GM18520 (cell line): ENCODE results near the gene CTF1.
"Not testable (repeated sequence)": the region's sequence is repeated elsewhere in the genome, so short reads cannot be mapped to it uniquely, and the experiment has no call there.

Experiments used
- ATAC-seq: cut with Tn5 transposase; IDR thresholded peaks from one replicate; pipeline ENCODE4 v1.9.1; 2021; ENCODE audit not compliant: unreplicated experiment

The CTF1 gene, protein sequence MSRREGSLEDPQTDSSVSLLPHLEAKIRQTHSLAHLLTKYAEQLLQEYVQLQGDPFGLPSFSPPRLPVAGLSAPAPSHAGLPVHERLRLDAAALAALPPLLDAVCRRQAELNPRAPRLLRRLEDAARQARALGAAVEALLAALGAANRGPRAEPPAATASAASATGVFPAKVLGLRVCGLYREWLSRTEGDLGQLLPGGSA

DNA sequence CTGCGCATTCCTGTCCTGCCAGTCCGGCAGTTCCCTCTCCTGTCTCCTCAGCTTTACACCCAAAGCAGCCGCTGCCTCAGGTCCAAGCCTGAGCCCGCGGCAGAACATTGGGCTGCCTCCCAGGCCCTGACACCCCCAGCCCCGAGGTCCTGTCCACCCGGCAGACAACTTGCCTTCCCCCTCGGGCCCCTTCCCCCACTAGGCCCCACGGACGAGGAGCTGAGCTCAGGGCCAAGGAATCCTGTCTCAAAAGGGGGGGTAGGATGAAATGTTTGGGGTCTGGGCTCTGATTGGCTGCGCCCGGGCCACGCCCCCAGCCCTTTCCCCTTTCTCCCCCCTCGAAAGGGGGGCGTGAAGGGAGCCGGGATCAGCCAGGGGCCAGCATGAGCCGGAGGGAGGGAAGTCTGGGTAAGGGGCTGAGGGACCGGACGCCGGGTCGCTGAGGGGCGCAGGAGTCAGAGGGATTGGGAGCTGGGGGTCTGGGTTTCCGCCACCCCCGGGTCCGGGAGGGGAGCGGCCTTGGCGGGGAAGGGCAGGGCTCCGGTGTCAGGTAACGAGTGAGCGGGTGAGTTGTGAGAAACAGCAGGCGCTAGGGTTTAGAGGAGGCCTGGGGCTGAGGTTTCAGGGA, at the start of gene CTF1:
CTF1 (plus strand) TSS at position 354 of the 628 bp plus-strand sequence; CDS start at position 384, 30 bp downstream.
- ATAC-seq = no peak

- ATAC-seq = no peak
Measured at GRCh38 chr16:30846649-30847402, 49.6 kb upstream of the CTF1 start.

GRCh38 chr16:30850246-30850645, 46.2 kb upstream of the CTF1 start:
- no peak for ATAC-seq

DNA sequence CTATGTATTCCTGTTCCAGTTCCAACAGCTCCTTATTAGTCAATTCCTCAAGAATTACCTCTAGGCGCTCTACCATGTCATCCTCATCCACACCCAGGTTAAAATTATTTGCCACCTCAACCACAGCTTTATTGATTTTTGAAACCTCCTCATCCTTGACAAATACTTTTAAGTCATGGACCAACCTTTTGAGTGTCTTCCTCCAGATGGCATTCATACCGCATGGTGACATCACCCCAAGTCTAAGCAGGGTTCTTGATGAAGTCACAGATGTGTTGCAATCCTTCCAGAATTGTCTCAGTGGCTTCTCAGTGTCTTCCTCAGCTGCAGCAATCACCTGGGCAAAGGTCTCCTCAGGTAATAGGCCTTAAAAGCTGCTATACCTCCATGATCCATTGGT, 42.7 kb upstream of the CTF1 start:
- ATAC-seq = no peak

GRCh38 chr16:30858111-30858495, 38.3 kb upstream of the CTF1 start:
- no peak for ATAC-seq

DNA sequence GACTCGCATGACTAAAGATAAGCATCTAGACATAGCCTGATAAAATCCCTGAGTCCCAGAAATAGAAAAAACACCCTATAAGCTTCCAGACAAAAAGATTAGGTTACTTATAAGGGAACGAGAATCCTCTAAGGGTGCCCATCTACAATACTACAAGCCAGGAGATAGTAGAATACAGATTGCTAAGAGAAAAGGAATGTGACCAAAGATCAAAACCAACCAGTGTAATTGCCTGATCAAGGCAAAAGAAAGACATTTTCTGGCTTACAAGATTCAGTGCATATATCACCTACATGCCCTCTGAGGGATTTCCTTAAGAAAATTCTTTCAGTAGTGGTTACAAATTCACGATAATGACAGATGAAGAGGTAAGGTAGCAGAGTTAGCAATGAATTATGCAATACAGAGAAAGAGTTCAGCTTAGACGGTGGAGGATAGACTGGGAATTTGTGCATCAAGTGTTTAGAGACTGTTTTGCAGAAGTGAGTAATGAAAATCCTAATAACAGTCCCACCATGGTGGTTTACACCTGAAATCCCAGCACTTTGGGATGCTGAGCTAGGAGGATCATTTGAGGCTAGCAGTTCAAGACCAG, 37.5 kb upstream of the CTF1 start:
- no peak for ATAC-seq

- ATAC-seq = not testable (repeated sequence)
Measured at GRCh38 chr16:30860729-30861128, 35.7 kb upstream of the CTF1 start.

DNA sequence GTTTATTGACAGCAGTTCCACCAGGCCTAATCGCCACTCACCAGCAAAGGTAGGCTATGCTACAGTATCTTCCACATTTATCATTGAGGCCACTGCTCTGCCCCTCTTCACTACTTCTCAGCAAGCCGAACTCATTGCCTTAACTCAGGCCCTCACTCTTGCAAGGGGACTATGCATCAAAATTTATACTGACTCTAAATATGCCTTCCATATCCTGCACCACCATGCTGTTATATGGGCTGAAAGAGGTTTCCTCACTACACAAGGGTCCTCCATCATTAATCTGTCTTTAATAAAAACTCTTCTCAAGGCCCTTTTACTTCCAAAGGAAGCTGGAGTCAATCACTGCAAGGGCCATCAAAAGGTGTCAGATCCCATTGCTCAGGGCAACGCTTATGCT, 33.2 kb upstream of the CTF1 start:
- not testable (repeated sequence) for ATAC-seq

DNA sequence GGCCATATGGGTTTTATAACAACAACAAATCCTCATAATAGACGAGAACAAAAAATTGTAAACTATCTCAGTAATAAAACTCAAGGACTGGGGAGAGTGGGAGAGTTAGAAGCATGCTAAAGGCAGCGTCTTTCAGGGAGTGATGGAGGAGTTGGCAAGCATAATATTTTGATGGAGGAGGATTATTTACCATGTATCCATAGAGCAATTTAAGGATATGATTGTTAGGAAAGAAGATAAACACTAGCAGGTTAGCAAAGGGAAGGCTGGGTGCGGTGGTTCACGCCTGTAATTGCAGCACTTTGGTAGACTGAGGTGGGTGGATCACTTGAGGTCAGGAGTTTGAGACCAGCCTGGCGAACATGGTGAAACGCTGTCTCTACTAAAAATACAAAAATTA, 30.4 kb upstream of the CTF1 start:
- no peak for ATAC-seq

GRCh38 chr16:30867747-30868146, 28.7 kb upstream of the CTF1 start:
- ATAC-seq = no peak

GRCh38 chr16:30870904-30871303, 25.5 kb upstream of the CTF1 start:
- no peak for ATAC-seq

GRCh38 chr16:30874244-30874820, 22.1 kb upstream of the CTF1 start:
- no peak for ATAC-seq

GRCh38 chr16:30874821-30875717, 21.3 kb upstream of the CTF1 start:
- peak; percentile 75 for ATAC-seq

GRCh38 chr16:30875871-30876801, 20.3 kb upstream of the CTF1 start:
- no peak for ATAC-seq

DNA sequence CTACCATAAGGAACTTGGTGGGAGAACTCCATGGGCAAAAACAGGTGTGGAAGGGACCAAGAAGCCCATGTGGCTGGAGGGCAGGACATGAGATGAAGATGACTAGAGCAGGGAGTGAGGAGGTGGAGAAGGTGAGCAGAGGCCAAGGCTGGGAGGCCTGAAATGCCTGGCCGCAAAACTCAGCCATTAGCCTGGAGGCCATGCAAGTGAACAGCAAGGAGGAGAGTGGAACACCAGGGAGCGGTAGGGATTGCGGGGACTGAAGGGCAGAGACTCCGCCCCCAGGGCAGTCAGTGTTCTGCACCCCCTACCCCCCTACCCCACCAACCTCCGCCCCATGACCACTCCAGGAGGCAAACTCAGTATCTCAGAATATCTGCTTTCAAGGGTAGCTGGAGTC, 19.5 kb upstream of the CTF1 start:
- no peak for ATAC-seq

DNA sequence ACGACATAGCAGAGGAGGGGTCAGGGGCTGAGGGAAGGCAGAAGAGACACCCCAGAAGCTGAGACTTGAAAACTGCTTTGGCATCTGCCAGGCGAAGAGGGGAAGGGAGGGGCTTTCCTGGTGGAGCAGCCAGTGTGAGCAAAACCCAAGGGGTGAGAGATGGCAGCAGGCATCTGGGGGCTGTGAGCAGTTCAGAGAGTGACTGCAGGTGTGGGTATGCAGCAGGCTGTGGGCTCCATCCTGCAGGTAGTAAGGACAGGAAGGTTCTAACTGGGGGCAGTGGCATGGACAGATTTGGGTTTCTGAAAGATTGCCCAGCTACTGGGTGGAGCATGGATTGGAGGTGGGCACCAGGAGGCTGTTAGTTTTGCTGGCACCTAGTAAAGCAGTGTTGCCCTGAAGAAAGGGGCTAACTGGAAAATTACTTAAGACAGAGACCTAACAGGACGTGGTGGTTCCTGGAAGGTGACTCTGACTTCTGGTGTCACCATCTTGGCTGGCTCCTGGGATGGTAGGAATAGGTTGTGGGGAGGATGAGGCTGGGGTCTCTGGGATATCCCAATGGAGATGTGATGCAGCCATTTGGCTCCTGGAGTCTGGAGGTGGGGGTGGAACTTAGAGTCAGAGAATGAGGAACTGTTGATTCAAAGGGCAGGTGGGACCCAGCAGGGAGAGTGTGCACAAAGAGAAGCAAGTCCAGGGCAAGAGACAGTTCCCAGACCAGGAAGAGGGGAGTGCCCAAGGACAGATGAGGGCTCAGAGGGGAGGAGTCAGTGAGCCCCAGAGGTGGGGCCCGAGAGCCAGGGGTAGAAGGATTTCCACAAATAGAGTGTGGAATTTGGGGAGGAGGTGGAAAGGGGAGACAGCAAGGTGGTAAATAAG, 13.7 kb upstream of the CTF1 start:
- no peak for ATAC-seq

DNA sequence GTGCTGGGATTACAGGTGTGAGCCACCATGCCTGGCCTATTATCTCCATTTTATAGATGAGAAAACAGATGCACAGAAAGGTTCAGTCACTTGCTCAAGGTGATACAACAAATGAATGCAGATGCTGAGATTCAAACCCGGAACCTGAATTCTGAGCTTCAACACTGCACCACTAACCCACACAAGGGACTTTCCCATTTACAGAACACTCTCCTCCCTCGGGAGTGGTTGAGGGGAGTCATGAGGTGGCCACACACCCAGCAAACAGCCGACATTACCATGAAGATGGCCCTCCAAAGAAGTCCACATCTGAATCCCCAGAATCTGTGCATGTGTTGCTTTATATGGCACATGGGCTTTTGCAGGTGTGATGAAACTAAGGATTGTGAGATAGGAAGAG, 11.7 kb upstream of the CTF1 start:
- ATAC-seq = no peak

GRCh38 chr16:30885196-30885595, 11.2 kb upstream of the CTF1 start:
- no peak for ATAC-seq
